ENCODE data around the gene SLC14A1. TPM values are rescaled to one million over a fixed set of nuclear protein-coding genes. Genes with fewer than 3 reads are reported as not detected.

Gene SLC14A1
- total and polyA plus RNA-seq, 2 of the 8 experiments (the other 6 are each of a cell fraction or from before 2014, with no cell fraction given), result 0.18 TPM; not detected in 1

DNA sequence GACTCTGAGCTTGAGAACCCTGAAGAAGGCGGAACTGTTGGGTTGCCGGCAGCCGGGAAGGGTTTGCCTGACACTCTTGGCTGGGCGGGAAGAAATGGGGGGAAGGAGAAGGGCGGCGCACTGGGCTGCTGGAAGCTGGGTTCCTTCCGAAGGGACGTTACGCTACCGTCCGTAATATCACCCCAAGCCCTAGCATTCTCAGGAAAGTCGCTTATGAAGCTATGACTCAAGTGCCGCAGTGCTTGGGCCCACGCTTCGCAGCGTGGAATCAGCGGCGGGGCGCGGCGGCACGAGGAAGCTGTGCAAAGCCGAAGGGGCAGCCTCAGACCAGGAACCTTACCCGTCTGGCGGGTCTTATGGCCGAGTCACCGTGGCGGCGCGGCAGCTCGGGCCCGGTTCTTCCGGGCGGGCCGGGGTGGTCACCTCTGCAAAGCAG is 51.3 kb downstream of the SLC14A1 start (continued):
- TF ChIP-seq, protein P1, sequence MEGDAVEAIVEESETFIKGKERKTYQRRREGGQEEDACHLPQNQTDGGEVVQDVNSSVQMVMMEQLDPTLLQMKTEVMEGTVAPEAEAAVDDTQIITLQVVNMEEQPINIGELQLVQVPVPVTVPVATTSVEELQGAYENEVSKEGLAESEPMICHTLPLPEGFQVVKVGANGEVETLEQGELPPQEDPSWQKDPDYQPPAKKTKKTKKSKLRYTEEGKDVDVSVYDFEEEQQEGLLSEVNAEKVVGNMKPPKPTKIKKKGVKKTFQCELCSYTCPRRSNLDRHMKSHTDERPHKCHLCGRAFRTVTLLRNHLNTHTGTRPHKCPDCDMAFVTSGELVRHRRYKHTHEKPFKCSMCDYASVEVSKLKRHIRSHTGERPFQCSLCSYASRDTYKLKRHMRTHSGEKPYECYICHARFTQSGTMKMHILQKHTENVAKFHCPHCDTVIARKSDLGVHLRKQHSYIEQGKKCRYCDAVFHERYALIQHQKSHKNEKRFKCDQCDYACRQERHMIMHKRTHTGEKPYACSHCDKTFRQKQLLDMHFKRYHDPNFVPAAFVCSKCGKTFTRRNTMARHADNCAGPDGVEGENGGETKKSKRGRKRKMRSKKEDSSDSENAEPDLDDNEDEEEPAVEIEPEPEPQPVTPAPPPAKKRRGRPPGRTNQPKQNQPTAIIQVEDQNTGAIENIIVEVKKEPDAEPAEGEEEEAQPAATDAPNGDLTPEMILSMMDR (IDR thresholded peaks at IDR 0.05; ENCODE audit: control extremely low read depth in 1 of 3, insufficient read depth in 1 of 3, low read depth in 1 of 3, low read length in 3 of 3), result no peak
- no peak for TF ChIP-seq JUND (IDR thresholded peaks at IDR 0.05; ENCODE audit: low read length)
- peak; percentile 84 for TF ChIP-seq TAF7 (optimal IDR thresholded peaks at IDR 0.05; ENCODE audit: borderline replicate concordance, low read depth, low read length)
- TF ChIP-seq FOSL1 (IDR thresholded peaks at IDR 0.05; ENCODE audit: insufficient read depth, low read depth, low read length), result no peak
- no peak for TF ChIP-seq GTF2F1 (IDR thresholded peaks at IDR 0.05; ENCODE audit: borderline replicate concordance, low read depth, low read length)
- TF ChIP-seq JUN (IDR thresholded peaks at IDR 0.05; ENCODE audit: low read depth, low read length), result no peak
- no peak for TF ChIP-seq SP4 (IDR thresholded peaks at IDR 0.05; ENCODE audit: low read length)
- no peak for TF ChIP-seq BRCA1 (IDR thresholded peaks at IDR 0.05; ENCODE audit: low read depth, low read length)
- peak; percentile 56; the same call in 1 of the 2 replicates for TF ChIP-seq RBBP5 (IDR thresholded peaks at IDR 0.05; ENCODE audit: borderline replicate concordance, low read depth, low read length)
- no peak for TF ChIP-seq CTBP2 (IDR thresholded peaks at IDR 0.05; ENCODE audit: borderline replicate concordance, insufficient read depth, insufficient read length, low read length)
- TF ChIP-seq TCF12 (IDR thresholded peaks at IDR 0.05; ENCODE audit: low read depth, low read length), result no peak
- no peak for TF ChIP-seq NRF1 (IDR thresholded peaks at IDR 0.05; ENCODE audit: low read depth, low read length)
- no peak for TF ChIP-seq RFX5 (IDR thresholded peaks at IDR 0.05; ENCODE audit: borderline replicate concordance, low read depth, low read length)
- no peak for TF ChIP-seq NANOG (IDR thresholded peaks at IDR 0.05; ENCODE audit: insufficient read depth, low read depth, low read length, poor library complexity, severe bottlenecking)
- TF ChIP-seq BACH1 (IDR thresholded peaks at IDR 0.05; ENCODE audit: low read length), result no peak
- peak; percentile 96 for TF ChIP-seq POLR2AphosphoS5 (IDR thresholded peaks at IDR 0.05; ENCODE audit: low read depth, low read length)
- no peak for TF ChIP-seq CHD1 (IDR thresholded peaks at IDR 0.05; ENCODE audit: low read depth, low read length)
- TF ChIP-seq YY1 (IDR thresholded peaks at IDR 0.05; ENCODE audit: low read depth, low read length), result 0 out of 2 replicates have a peak, but pooled peaks have one; percentile 58
- no peak for TF ChIP-seq HDAC2 (IDR thresholded peaks at IDR 0.05; ENCODE audit: borderline replicate concordance in 1 of 2, low read depth in 2 of 2, low read length in 2 of 2)
- TF ChIP-seq BCL11A (IDR thresholded peaks at IDR 0.05; ENCODE audit: low read depth in 2 of 2, low read length in 2 of 2), result no peak
- TF ChIP-seq SP1 (IDR thresholded peaks at IDR 0.05; ENCODE audit: low read depth, low read length), result no peak
- no peak for TF ChIP-seq SIN3A (conservative IDR thresholded peaks at IDR 0.05 in 1 of 2, IDR thresholded peaks at IDR 0.05 in 1 of 2; ENCODE audit: low read depth in 1 of 2, low read length in 2 of 2)
